Measurements from ENCODE around the gene RRP8.

Gene RRP8

DNA sequence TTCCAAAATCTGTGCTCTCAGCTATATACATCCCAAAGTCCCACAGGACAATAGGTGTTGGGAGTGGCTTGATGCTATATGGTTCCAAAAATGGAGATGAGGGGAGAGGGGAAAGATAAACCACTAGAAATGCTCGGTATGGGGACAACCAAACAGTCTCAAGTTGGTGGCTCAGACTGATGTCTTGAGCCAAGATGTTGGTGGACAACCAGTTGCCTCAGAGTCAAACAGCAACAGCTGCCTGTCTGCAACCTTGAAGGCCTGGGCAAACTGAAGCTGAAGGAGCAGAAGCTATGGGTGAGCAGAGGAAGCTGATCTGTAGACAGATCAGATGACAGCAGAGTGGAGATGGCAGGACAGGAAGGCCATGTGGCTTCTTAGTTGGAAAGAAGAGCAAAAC, 4.0 kb downstream of the RRP8 start:
- DNase-seq = no peak

DNA sequence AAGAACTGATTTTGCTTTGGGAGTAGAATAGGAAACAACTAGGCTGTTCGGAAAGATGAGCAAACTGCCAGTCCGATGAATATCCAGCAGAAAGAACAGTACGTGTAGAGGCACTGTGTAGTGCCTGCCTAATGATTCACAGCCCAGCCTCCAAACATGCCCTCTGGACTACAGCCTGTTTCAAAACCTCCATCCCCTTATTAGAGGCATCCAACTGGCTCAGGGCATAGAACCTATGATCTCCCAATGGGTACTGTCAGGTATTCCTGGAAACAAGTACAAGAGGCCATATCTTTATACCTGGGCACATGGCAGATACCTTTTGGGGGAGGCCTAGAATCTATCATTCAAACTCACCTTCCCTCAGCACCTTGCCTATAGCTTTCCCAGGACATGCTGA, 4.9 kb downstream of the RRP8 start:
- DNase-seq = no peak

DNA sequence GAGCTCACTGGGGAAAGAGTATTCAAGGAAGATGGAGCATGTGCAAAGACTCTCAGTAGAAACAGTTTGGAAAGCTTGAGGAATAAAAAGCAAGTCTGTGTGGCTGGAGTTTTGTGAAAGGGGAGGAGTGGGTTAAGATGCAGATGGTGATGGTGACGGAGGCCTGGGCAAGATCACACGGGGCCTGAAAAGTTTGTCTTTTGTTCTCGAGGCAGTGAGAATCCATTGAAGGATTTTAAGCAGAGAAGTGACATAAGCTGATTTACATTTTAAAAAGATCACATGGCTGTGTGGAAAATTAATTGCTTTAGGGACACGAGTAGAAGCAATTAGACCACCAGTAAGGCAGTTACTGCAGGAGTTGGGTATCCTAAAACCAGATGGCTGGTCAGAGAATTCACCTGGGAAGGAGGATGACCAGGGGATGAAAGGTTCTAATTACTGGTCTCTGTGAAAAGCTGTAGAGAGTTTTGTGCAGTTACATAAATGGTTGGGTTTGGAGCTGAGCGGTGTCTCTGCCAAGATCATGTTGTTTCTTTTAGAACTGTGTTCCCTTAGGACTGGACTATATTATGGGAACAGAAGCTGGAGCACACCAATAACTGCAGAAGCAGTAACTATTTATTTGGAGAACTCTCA, 7.1 kb downstream of the RRP8 start:
- no peak for DNase-seq

DNA sequence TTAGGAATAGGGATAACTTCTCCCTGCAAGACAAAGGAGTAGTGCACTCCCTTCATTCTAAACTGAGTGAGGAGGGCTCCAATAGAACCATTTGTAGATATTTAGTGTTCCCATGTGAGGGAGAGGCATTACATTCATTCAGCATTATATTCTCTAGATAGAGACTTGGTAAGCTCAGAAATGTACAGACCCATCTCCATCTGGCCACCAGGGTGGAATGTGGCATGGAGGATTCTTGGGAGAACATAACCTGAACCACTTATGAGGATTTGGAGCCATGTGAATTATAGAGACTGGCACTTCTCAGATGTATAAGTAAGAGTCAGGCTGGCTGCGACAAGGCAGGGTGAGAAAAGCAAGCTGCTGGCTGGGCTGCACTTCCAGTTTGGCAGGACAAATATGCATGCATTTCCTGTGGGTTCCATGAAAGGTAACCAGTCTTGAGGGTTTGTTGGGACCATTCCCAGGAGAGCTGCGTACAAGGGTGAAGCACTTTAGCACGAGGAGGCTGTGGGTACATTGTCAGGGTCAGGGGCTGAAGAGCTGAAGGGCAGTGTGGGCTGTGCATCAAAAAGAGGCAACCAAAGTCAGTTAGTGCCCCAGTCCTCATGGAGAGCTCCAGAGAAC, 9.2 kb downstream of the RRP8 start:
- no peak for DNase-seq

DNA sequence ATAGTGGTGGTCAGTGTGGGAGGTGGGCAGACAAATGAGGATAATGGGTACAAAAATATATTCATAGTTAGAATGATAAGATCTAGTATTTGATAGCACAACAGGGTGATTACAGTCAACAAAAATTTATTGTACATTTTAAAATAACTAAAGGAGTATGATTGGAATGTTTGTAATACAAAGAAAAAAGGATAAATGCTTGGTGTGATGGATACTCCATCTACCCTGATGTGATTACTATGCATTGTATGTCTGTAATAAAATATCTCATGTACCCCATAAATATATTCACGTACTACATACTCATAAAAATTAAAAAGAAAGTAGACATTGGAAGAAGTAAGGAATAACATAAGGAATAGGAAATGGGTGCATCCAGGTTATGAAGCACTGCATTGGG, 15.4 kb downstream of the RRP8 start:
- DNase-seq = no peak

DNA sequence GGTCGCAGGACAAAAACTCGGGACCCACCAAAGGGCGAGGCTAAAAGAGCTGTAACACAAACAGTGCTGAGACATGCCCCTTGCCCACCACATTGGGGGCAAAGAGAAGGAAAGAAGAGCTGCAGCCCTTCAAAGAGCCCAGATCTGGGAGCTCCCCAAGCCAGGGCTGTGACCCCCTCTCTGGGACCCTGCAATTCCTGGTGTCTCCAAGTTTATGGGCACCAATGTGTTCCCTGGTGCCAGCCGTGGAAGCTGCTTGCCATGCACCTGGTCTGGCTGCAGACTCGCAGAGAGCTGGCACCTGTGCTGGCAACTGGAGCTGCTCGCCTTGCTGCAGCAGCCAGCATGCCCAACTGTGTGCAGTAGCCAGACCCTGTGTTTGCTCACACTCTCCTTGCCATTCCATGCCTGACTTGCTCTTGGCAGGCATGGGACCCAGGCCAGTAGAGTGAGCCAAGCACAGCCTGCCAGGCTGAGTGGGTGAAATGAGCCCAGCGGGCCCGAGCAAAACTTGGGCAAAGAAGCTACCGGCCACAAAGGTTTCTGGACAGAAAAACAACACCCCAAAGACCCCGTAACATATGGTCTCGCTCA, 16.0 kb downstream of the RRP8 start:
- DNase-seq = no peak

DNA sequence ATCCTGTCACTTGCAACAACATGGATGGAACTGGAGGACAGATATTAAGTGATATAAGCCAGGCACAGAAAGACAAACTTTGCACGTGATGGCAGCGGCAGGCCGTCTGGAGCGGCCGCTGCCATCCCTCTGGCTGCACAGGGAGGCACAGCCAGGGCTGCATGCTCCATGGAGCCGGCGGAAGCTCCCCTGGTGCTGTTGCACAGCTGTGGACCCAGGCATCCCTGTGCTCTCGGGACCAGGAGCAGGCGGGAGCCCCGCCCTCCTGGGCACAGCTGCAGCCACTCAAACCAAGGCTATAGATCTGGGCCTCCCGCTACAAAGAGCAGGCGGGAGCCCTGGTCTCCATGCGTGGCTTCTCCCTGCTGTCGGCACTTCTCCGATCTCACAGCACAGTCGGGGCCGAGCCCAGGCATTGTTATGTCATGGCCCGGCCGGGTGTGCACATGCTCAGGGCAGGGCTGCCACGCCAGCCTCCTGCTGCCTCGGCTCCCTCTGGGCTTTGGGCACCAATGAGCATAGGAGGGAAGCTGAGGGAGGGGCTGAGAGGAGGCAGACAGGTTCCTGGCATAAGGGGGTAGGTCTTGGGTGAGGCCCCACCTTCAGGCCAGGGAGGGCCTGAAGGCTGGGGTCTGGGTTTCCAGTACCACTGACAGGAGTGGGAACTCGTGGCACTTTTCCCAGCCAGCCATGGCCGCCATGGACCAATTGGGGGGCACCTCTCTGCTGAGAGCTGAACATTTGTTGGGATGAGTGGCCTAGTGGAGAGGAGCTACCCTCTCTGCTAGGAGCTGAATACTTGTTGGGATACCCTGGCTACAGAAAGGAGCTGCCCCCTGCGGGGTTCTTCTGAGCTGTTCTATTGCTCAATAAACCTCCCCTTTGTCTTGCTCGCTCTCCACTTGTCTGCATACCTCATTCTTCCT, 16.7 kb downstream of the RRP8 start:
- no peak for DNase-seq

DNA sequence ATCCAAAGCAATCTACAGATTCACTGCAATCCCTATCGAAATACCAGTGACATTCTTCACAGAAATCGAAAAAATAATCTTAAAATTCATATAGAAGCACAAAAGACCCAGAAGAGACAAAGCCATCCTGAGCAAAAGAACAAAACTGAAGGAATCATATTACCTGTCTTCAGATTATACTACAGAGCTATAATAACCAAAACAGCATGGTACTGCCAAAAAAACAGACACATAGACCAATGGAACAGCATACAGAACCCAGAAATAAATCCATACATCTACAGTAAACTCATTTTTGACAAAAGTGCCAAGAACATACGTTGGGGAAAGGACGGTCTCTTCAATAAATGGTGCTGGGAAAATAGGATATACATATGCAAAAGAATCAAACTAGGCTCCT, 18.9 kb downstream of the RRP8 start:
- DNase-seq = no peak

DNA sequence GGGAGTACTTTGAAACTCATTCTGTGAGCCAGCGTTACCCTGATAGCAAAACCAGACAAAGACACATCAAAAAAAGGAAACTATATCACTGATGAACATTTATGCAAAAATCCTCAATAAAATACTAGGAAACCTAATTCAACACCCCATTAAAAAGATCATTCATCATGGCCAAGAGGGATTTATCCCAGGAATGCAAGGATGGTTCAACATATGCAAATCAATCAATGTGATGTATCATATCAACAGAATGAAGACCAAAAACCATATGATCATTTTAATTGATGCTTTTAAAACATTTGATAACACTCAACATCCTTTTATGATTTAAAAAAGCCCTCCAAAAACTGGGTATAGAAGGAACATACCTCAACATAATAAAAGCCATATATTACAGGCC, 19.8 kb downstream of the RRP8 start:
- DNase-seq = no peak

DNA sequence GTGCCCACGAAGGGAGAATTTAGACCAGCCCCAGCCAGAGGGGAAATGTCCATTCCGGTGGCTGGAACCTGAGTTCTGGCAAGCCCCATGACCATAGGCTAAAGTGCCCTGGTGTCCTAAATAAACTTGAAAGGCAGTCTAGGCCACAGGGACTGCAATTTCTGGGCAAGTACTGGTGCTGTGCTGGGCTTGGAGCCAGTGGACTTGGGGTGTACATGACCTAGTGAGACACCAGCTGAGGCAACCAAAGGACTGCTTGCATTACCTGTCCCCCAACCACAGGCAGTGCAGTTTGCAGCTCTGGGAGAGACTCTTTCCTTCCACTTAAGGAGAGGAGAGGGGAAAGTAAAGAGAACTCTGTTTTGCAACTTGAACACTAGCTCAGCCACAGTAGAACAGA, 23.7 kb downstream of the RRP8 start:
- no peak for DNase-seq

DNA sequence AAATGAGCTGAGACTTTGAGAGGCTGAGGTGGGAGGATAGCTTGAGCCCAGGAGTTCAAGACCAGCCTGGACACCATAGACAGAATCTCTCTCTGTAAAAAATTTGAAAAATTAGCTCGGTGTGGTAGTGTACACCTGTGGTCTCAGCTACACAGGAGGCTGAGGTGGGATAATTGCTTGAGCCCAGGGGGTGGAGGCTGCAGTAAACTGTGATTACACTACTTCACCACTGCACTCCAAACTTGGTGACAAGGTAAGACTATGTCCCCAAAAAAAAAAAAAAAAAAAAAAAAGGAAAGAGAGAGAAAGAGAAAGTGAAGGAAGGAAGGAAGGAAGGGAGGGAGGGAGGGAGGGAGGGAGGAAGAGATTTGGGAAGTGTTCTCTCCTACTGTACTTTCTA, 25.3 kb downstream of the RRP8 start:
- no peak for DNase-seq

DNA sequence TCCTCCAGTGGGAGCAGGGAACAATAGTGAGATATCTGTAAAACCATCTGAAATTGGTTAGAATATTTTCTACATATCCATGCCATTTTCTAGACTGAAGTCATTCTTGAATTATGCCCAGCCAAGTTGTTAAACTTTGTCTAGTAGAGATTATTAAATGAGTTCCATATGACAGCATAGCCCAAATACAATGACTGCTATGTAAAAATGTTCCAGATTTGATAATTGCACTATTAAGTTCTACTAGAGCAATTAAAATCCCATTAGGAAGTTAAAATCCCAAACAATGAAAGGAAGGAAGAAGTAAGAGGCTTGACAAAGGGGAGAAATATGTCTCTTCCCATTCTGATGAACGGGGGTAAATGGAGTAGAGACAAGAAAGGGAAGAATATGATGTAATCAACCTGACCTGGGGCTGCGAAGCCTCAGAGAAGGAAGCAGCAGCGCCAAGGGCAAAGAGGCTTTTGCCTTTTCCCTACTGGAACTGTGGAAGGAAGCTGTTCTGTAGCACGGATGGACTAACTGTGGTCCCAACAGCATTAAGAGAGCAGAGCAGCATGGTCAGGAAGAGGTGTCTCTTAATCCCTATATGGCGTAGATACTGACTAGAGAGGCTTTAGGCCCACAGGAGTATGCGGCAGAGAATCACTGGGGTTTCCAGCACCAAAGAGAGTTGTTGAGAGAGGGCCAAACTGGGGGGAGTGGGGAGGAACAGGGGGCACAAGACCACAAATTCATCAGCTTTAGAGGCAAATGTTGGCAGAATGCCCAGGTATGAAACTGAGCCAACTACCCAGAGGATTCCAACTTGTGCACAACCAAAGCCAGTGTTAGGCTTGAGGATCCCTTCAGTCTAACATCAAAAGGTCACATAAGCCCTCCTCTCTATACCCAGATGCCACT, 26.7 kb downstream of the RRP8 start:
- DNase-seq = no peak

DNA sequence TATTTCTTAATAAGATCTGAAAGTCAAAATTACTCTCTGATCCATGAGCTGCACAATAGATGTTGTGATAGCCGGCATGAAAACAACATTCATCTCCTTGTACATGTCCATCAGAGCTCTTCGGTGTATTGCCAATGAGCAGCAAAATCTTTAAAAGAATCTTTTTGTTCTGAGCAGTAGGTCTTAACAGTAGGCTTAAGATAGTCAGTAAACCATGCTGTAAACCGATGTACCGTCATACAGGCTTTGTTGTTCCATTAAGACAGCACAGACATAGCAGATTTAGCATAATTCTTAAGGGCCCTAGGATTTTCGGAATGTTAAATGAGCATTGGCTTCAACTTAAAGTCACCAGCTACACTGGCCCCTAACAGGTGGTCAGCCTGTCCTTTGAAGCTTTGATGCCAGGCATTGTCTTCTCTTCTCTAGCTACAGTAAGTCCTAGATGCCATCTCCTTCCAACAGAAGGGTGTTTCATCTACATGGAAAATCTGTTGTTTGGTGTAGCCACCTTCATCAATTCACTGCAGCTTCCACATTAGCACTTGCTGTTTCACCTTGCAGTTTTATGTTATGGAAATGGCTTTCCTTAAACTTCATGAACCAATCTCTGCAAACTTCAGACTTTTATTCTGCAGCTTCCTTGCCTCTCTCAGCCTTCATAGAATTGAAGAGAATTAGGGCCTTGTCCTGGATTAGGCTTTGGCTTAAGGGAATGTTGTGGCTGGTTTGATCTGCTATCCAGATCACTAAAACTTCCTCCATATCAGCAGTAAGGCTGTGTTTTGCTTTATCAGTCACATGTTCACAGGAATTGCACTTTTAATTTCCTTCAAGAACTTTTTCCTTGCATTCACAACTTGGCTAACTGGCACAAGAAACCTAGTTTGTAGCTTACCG, 28.4 kb downstream of the RRP8 start:
- no peak for DNase-seq

DNA sequence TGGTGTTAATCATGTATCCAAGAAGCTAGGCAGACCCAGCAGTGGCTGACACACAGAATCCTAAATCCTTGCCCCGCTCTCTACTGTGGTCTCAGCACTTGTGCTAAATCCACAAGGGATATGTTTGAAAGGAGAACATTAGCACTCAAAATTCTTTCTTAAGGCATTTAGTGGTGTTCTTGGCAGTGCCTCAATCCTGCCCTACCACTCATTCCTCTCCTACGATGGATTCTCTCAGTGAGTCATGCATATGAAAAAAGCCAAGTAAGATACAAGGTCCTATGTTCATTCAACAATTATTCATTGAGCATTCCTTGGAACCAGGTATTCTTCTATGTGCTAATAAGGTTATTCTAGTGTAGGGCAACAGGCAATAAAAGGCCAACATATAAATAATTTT, 31.2 kb downstream of the RRP8 start:
- no peak for DNase-seq

DNA sequence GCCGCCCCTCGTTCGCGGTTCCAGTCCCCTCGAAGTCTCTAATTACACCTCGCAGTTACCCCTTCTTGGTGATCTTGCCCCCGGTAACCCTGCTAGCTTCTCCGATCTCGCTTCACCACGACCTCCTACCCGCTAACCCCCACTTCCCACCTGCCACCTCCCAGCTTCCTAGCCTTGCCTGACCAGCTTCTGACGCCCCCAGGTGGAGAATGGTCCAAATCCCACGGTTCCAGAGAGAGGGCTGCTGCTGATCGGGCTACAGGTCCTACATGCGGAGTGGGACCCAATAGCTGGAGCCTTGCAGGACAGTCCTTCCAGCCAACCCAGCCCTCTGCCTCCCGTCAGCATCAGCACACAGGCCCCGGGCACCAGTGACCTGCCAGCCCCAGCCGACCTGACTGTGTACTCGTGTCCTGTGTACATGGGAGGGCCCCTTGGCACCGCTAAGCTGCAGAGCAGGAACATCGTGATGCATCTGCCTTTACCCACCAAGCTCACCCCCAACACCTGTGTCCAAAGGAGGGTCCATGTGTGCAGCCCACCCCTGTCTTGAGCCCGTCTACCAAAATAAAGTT, 31.9 kb downstream of the RRP8 start:
- DNase-seq = no peak

DNA sequence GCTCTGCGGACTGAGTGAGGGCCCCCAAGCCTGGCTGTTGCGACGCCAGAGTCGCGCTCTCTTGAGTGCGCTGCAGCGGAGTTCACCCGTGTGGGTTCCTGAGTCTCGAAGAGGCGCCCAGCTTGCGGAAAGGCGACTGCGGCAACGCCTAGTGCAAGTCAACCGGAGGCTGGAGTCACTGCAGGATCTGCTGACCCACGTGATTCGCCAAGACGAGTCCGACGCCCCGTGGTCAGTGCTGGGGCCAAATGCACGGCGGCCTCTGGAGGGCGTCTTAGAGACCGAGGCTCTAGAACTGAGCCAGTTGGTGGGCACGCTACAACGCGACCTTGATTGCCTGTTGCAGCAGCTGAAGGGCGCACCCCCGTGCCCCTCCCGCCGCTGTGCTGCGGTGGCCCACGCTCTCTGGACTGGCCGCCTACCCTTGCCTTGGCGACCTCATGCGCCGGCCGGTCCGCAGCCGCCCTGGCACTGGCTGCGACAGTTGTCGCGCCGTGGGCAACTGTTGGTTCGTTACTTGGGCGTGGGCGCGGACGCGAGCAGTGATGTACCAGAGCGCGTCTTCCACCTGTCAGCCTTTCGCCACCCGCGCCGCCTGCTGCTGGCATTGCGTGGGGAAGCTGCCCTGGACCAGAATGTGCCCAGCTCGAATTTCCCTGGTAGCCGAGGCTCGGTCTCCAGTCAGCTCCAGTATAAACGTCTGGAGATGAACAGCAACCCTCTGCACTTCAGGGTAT, 32.6 kb downstream of the RRP8 start:
- no peak for DNase-seq

DNA sequence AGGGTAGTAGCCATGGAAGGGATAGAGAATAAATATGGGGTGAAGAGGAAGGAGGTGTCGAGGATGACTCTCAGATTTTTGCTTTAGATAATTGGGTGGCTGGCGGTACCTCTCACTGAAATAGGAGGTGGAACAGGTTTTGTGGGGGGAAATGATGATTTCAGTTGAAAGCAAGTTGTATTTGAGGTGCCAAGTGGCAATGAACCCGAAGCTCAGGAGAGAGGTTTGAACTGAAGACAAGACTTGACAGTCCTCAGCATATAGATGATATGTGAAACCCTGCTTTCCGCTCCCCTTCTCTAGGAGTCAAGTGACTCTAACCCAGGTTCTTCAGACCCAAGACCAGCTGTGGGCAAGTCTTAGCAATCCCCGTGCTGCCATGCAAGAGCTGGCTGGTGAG, 33.7 kb downstream of the RRP8 start:
- DNase-seq = no peak

DNA sequence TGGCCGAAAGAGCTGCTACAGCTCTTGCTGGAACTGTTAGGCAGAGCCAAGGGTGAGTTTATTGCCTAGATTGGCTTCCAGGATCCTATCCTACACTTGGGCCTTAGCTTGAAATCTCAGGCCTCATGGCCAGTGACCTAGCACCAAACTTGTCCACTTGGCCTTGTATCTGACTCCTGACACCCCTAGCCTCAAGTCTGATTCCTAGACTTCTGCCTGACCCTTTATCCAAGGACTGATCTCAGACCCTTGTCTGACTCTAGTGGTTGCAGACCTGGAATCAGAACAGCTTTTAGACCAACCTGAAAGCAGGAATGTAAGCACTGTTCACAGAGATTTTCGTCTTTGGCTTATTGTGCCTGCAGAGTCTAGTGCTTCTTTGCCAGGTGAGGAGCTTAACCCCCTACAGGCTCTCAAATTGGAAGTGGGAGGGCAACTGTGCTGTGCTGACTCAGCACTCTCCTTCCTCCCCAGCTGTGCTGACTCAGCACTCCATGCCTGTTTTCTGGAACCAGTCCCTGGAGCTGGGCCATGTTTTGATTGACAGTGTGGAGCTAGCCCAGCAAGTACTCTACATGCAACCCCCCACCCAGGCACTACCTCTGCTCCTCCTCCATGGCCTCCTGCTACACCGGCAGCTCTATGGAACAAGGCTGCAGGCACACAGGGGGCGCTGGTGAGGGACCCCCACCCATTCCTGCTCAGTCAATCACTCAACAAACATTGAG, 35.1 kb downstream of the RRP8 start:
- no peak for DNase-seq

DNA sequence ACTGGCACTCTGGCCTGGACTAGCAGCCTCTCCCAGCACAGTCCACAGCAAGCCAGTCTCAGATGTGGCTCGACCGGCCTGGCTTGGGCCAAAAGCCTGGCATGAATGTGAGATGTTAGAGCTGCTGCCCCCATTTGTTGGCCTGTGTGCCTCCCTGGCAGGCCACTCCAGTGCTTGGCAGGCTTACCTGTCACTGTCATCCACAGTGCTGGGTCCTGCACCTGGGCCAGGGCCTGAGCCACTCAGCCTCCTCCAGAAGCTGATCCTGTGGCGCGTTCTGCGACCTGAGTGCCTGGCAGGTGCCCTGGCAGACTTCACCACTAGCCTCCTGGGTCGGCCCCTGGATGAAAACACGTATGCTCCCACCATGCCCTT, 36.1 kb downstream of the RRP8 start:
- DNase-seq = no peak
